NCI-H524 treated with DMSO at 0.1 percent for 48 hours (cell line): ENCODE results near the gene TRMT5.

Source experiments
- DNase-seq: peaks from one replicate; lab custom pipeline; 2025; lab: John Stamatoyannopoulos, UW

TRMT5 gene

GRCh38 chr14:60963761-60964160 lies 17.1 kb downstream of the TRMT5 start:
- DNase-seq = no peak

GRCh38 chr14:60958146-60958545 lies 22.7 kb downstream of the TRMT5 start:
- no peak for DNase-seq

GRCh38 chr14:60956632-60957031 lies 24.2 kb downstream of the TRMT5 start:
- no peak for DNase-seq

GRCh38 chr14:60956202-60956601 lies 24.7 kb downstream of the TRMT5 start:
- no peak for DNase-seq

GRCh38 chr14:60951776-60952435 lies 29.0 kb downstream of the TRMT5 start:
- DNase-seq = no peak

GRCh38 chr14:60946773-60947172 lies 34.1 kb downstream of the TRMT5 start:
- DNase-seq = no peak

GRCh38 chr14:60945984-60946383 lies 34.9 kb downstream of the TRMT5 start:
- no peak for DNase-seq

- no peak for DNase-seq
Measured at GRCh38 chr14:60944204-60944603, 36.7 kb downstream of the TRMT5 start.

- no peak for DNase-seq
Measured at GRCh38 chr14:60943637-60944032, 37.2 kb downstream of the TRMT5 start.

GRCh38 chr14:60935319-60935718 lies 45.6 kb downstream of the TRMT5 start:
- no peak for DNase-seq

GRCh38 chr14:60933920-60934655 lies 46.8 kb downstream of the TRMT5 start:
- no peak for DNase-seq

- DNase-seq = no peak
Measured at GRCh38 chr14:60931218-60931617, 49.7 kb downstream of the TRMT5 start.

GRCh38 chr14:60926002-60926401 lies 54.9 kb downstream of the TRMT5 start:
- no peak for DNase-seq

GRCh38 chr14:60925286-60925685 lies 55.6 kb downstream of the TRMT5 start:
- no peak for DNase-seq

GRCh38 chr14:60922050-60922449 lies 58.8 kb downstream of the TRMT5 start:
- no peak for DNase-seq
